Liver (tissue), 9 donors: ENCODE measurements around the gene SOX6. TPM values are rescaled to one million over a fixed set of nuclear protein-coding genes. Genes with fewer than 3 reads are reported as not detected.

Source experiments
- DNase-seq: peaks from one replicate; pipeline ENCODE4 v3.0.0-alpha.2; 2017; ENCODE audit warnings: low spot score
- H3K27ac ChIP-seq, 2 donors: one replicate each; pipeline ENCODE4 v1.7.0; 2013; ENCODE audit warnings: inconsistent platforms in 2 of 2, low read length in 2 of 2, control low read depth in 1 of 2, low read depth in 1 of 2, mild to moderate bottlenecking in 1 of 2
- H3K27me3 ChIP-seq, 4 donors: one replicate each; pipeline versions ENCODE4 v1.6.1 to v1.7.0; 2013; ENCODE audit warnings: low read length in 3 of 4, inconsistent platforms in 1 of 4, mild to moderate bottlenecking in 1 of 4, moderate library complexity in 1 of 4; ENCODE audit not compliant: control insufficient read depth in 4 of 4, insufficient read depth in 4 of 4
- H3K36me3 ChIP-seq, 4 donors: one replicate each; pipeline versions ENCODE4 v1.6.1 to v1.7.0; 2013; ENCODE audit warnings: low read length in 3 of 4, mild to moderate bottlenecking in 3 of 4, low read depth in 1 of 4, moderate library complexity in 1 of 4; ENCODE audit not compliant: control insufficient read depth in 4 of 4, insufficient read depth in 3 of 4
- H3K4me1 ChIP-seq, 4 donors: one replicate each; pipeline versions ENCODE4 v1.6.1 to v1.7.0; 2013; ENCODE audit warnings: low read length in 3 of 4, mild to moderate bottlenecking in 3 of 4, moderate library complexity in 1 of 4; ENCODE audit not compliant: control insufficient read depth in 4 of 4, insufficient read depth in 4 of 4
- H3K4me3 ChIP-seq, 3 donors: one replicate each; pipeline versions ENCODE4 v1.6.1 to v1.7.0; 2013; ENCODE audit warnings: low read length in 3 of 3, control low read depth in 1 of 3, low read depth in 1 of 3, mild to moderate bottlenecking in 1 of 3
- H3K9ac ChIP-seq, 2 donors: one replicate each; pipeline ENCODE4 v1.7.0; 2013; ENCODE audit warnings: low read length in 2 of 2, mild to moderate bottlenecking in 2 of 2, moderate library complexity in 2 of 2, control low read depth in 1 of 2, low read depth in 1 of 2
- H3K9me3 ChIP-seq, 4 donors: one replicate each; pipeline versions ENCODE4 v1.6.1 to v1.7.0; 2013; ENCODE audit warnings: low read length in 3 of 4; ENCODE audit not compliant: control insufficient read depth in 4 of 4
- ATF3 ChIP-seq: IDR thresholded peaks from 2 replicates; pipeline ENCODE4 v1.6.1; 2016; ENCODE audit warnings: antibody characterized with exemption
- CTCF ChIP-seq: fragments of 150-350 bp; IDR thresholded peaks from 2 replicates; pipeline ENCODE4 v1.5.1; 2017; ENCODE audit warnings: improper control_type of control experiment, low read depth, low read length; ENCODE audit not compliant: missing input control
- EGR1 ChIP-seq, 2 donors: IDR thresholded peaks; 2 replicates each; pipeline ENCODE4 v1.6.1; 2016 to 2018; ENCODE audit warnings: antibody characterized with exemption in 2 of 2, low read depth in 2 of 2
- FOXA1 ChIP-seq: IDR thresholded peaks from 2 replicates; pipeline ENCODE4 v1.6.1; 2016; ENCODE audit warnings: antibody characterized with exemption
- FOXA2 ChIP-seq: IDR thresholded peaks from 2 replicates; pipeline ENCODE4 v1.6.1; 2016; ENCODE audit warnings: antibody characterized with exemption
- GABPA ChIP-seq, 2 donors: IDR thresholded peaks in 1 of 2; conservative IDR thresholded peaks in 1 of 2; 2 replicates each; pipeline ENCODE4 v1.6.1; 2016; ENCODE audit warnings: antibody characterized with exemption in 2 of 2, mild to moderate bottlenecking in 1 of 2, moderate library complexity in 1 of 2
- HNF4A ChIP-seq, 2 donors: conservative IDR thresholded peaks; 2 replicates each; pipeline ENCODE4 v1.6.1; 2016; ENCODE audit warnings: antibody characterized with exemption in 2 of 2, mild to moderate bottlenecking in 2 of 2
- HNF4G ChIP-seq: IDR thresholded peaks from 2 replicates; pipeline ENCODE4 v1.6.1; 2016; ENCODE audit warnings: antibody characterized with exemption
- JUND ChIP-seq, 2 donors: IDR thresholded peaks; 2 replicates each; pipeline ENCODE4 v1.6.1; 2016; ENCODE audit warnings: antibody characterized with exemption in 2 of 2
- MAX ChIP-seq: IDR thresholded peaks from 2 replicates; pipeline ENCODE4 v1.6.1; 2016; ENCODE audit warnings: antibody characterized with exemption
- NR2F2 ChIP-seq: IDR thresholded peaks from 2 replicates; pipeline ENCODE4 v1.6.1; 2016; ENCODE audit warnings: antibody characterized with exemption
- RAD21 ChIP-seq, 2 donors: IDR thresholded peaks; 2 replicates each; pipeline ENCODE4 v1.6.1; 2016; ENCODE audit warnings: antibody characterized with exemption in 2 of 2, mild to moderate bottlenecking in 2 of 2
- REST ChIP-seq: IDR thresholded peaks from 2 replicates; pipeline ENCODE4 v1.6.1; 2016; ENCODE audit warnings: antibody characterized with exemption, mild to moderate bottlenecking
- RXRA ChIP-seq, 2 donors: IDR thresholded peaks; 2 replicates each; pipeline ENCODE4 v1.6.1; 2017 to 2018; ENCODE audit warnings: antibody characterized with exemption in 2 of 2, mild to moderate bottlenecking in 1 of 2
- SP1 ChIP-seq: IDR thresholded peaks from 2 replicates; pipeline ENCODE4 v1.6.1; 2018; ENCODE audit warnings: antibody characterized with exemption, mild to moderate bottlenecking
- TAF1 ChIP-seq: conservative IDR thresholded peaks from 2 replicates; pipeline ENCODE4 v1.6.1; 2016; ENCODE audit warnings: antibody characterized with exemption, mild to moderate bottlenecking
- YY1 ChIP-seq: IDR thresholded peaks from 2 replicates; pipeline ENCODE4 v1.6.1; 2016; ENCODE audit warnings: antibody characterized with exemption, mild to moderate bottlenecking
- ZBTB33 ChIP-seq: IDR thresholded peaks from 2 replicates; pipeline ENCODE4 v1.6.1; 2016; ENCODE audit warnings: antibody characterized with exemption
- WGBS: extraction: QIAGEN DNeasy Blood & Tissue Kit; methylation state at CpG from one replicate; pipeline ENCODE4 v1.1.7; 2013; 5-methylcytosine and 5-hydroxymethylcytosine counted together
- polyA plus RNA-seq, 2 donors: library from polyadenylated mRNA; stranded (reverse) in 1 of 2; unstranded in 1 of 2; fragments of 200-250 nt in 1 of 2; fragments of >200 nt in 1 of 2; fragmentation: Nextera tagmentation in 1 of 2; extraction: Ambion mirVana in 1 of 2; gene quantifications; one replicate each; pipeline versions ENCODE4 v1.2.1 to v1.2.3, GENCODE V29; 2013 to 2015
- total RNA-seq, 2 donors: library from RNA; depleted of rRNA; stranded (reverse); fragments of >200 nt; gene quantifications; one replicate each; pipeline ENCODE4 v1.2.3, GENCODE V29; 2014
- donor health status: healthy.
- donor health status: healthy.
- donor health status: healthy.
- donor health status: healthy.
- donor health status: healthy.

Gene SOX6
- total and polyA plus RNA-seq, 4 donors = 2.4 to 111 (median 14.8) TPM

- H3K9me3 ChIP-seq = no peaks in the 10 kb centered on the region
- no peak overlapping the region for H3K27ac ChIP-seq
- peaks cover 0 to 6% (median under 1%) of the 10 kb centered on the region in 4 donors for H3K4me1 ChIP-seq
- H3K27me3 ChIP-seq = no peaks in the 10 kb centered on the region
- DNase-seq = no peak
- peaks cover 0 to 1% (median 0%) of the 10 kb centered on the region in 4 donors for H3K36me3 ChIP-seq
- H3K4me3 ChIP-seq = no peak overlapping the region
- H3K9ac ChIP-seq = no peak overlapping the region
- TF ChIP-seq ATF3 (no peak), GABPA (IDR thresholded peaks at IDR 0.05 in 1 of 2, conservative IDR thresholded peaks at IDR 0.05 in 1 of 2) (no peak), MAX (no peak), SP1 (no peak), EGR1 (IDR thresholded peaks at IDR 0.05; ENCODE audit: low read depth in 2 of 2) (no peak), JUND (IDR thresholded peaks at IDR 0.05) (no peak), TAF1 (no peak), REST (no peak), RAD21 (IDR thresholded peaks at IDR 0.05) (no peak), NR2F2 (no peak), ZBTB33 (no peak), HNF4G (no peak), HNF4A (conservative IDR thresholded peaks at IDR 0.05) (no peak), RXRA (IDR thresholded peaks at IDR 0.05) (no peak), CTCF (no peak), FOXA2 (no peak), FOXA1 (no peak), YY1 (no peak)
- WGBS = 80% methylated on average over 2 of the region's 2 CpGs
Measured at GRCh38 chr11:15967166-15967565, 389.2 kb downstream of the SOX6 start.
